Measurements from ENCODE around the gene WDR86.
A peak's percentile ranks its signal among the peaks of the same experiment; 100 is the strongest.

Gene WDR86

DNA sequence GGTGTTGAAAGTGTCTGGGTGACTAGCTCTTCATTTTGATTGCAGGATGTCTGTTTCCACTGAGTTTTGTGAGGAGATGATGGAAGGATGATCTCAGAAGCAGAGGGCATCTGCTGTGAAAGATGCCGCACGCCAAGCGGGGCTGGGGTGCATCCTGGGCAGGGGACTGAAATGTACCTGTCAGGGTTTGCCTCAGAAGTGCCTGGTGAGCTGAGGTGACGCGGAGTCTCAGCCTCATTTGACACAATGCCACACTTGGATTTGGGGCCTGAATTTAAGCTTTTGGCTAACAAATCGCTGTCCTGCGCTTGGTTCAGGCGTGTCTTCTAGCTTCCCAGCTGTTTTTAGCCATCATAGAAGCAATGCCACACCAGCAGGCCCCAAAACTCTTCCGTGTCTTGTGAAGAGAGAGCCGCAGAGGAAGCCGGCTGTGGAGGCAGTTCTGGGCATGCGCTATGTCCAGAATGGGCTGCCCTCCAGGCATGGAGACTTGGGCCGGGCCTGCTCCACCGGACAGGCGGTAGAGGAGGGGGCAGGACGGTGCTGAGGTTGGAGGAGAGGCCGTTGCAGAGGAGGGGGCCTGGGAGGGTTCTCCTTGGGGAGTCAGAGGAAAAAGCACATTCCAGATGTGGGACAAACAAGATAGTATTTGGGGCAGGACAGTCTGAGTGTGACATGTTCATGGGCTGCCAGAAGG is 31.2 kb downstream of the WDR86 start:
- DNase-seq (ENCODE audit: low read depth) = no peak

- no peak for DNase-seq (ENCODE audit: low read depth)
Observed at GRCh38 chr7:151378011-151378410, 31.8 kb downstream of the WDR86 start.

DNA sequence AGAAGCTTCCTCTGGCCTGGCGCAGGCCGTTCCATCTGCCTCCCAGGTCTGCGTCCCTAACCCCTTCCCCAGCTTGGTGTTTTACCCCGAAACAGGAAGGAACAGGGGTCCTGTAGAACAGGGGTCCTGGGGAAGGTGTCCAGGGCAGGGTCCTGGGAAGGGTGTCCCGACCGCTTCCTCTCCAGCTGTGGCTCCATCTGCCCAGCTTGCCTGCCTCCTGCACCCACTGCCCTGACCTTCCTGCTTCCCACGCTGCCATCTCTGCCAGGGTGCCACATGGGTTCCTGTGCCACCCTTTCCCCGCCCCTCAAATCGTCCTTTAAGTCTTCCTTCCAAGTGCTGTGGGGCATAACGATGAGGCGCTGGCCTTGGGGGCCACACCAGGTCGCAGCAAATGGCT is 32.4 kb downstream of the WDR86 start:
- DNase-seq (ENCODE audit: low read depth) = no peak

DNA sequence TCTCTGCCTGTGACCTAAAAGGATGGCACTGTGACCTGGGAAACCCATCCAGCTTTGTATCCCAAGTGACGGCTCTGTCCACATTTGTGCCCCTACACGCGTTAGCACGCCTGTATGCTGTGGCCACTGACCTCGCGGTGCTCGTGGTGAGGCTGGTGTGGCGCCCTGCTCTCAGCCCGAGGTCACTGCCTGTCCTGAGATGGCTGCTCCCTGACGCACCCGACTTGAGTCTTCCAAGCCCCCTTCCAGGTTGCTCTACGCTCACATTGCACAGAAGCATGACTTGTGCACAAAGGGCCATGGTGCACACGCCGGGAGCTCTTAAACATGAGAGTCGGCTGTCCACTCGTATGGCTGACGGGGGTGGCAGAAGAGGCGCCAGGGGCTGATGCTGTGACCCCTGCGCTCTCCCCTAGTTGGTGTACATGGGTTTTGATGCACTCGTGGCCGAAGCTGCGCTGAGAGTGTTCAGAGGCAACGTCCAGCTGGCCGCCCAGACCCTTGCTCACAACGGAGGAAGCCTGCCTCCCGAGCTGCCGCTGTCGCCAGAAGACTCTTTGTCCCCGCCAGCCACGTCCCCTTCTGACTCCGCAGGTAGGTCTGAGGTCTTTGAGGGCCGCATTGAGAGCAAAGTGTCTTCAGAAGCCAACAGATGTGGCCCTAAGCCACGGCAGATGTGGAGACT is 33.5 kb downstream of the WDR86 start:
- DNase-seq (ENCODE audit: low read depth) = no peak

DNA sequence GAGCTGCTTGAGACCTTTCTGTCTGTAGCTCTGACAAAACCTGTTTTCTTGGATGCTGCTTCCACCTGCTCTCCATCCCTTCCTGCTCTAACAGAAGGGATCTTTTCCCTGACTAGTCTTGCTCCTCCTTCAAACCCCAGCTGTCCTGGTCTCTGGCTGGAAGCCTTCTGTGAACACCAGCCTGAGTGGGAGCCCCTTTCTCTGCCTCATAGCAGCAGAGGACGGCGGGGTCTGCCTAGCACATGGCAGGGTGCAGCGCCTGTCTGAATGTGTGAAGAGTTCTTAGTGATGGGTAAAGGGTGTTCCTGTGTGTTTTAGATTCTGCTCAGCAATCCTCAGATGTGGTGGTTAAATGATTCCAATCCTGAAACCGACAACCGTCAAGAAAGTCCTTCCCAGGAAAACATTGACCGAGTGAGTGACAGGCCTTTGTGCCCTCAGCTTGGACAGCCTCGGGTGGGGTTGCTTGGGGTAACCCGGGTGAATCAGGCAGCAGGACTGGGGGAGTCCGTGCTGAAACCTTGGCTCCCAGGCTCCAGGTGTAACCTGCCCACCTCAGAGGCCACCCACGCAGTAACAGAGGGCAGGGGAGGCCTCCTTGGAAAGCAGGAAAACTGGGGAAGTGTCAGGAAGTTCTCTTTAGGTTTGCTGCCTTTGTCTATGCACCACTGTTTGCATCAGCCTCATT is 34.2 kb downstream of the WDR86 start:
- no peak for DNase-seq (ENCODE audit: low read depth)

DNA sequence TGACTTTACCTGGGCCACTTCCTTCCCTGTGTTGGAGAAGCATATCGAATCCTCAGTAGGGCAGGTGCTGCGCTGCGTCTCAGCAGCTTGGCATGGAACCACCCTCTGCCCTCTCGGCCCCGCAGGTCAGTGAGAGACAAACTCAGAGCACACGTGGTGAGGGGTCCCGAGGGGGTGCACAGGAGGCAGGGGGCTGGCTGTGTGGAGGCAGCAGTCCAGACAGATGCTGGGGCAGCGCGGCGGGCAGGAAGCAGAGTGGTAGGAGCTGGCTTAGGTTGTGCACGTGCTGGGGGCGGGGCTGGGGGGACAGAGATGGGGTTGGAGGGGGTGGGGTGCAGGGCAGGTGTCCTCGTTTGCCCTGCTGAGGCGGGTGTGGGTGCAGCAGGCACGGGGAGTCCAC is 35.1 kb downstream of the WDR86 start:
- DNase-seq (ENCODE audit: low read depth) = no peak

- DNase-seq (ENCODE audit: low read depth) = no peak
Observed at GRCh38 chr7:151374139-151374538, 35.7 kb downstream of the WDR86 start.

GRCh38 chr7:151373599-151373998 is 36.2 kb downstream of the WDR86 start:
- no peak for DNase-seq (ENCODE audit: low read depth)

DNA sequence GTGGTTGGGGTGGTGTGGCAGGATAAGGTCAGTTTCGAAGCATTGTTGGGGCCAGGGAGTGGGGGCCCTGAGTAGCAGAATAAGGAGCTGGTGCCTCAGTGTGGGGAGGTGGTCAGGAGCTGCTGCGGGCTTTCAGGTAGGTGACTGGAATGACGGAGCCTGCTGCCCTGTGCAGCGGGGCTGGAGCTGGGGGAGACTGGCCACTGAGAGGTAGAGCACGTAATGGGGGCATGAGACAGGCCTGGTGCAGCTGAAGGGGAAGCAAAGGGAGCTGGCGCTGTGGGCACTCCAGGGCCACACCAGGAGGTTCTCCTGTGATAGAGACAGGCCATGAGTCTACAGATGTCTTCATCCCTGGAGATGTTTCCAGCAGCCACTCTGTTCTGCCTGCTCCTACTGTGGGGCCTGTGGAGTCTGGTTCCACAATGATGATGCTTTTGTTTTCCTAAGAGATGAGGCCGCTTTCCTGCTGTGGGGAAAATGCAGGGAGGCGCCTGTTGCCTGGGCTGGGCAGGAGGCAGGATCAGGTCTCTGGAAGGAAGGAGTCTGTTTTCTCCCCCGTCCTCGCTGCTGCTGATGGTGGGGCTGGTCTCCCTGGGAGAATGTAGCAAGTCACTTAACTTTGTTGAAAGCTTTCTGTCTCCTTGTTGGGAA is 37.1 kb downstream of the WDR86 start:
- no peak for DNase-seq (ENCODE audit: low read depth)

DNA sequence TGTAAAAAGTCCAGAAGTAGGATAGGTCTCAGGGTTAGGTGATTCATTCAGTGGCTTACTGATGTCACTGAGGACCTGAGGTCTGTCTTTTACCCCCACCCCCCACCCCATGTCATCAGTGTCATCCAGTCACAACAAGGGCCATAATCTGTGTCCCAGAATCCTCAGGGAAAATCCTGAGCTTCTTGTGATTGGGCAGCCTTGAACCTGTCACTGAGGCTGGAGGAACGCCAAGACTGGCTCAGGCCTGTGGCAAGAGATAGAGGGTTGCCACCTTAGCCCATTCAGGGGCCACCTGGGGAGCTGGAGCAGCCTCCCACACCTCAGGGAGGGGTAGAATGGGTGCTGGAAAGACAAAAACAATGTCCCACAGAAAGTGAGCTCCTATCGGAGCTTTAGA is 38.6 kb downstream of the WDR86 start:
- no peak for DNase-seq (ENCODE audit: low read depth)

DNA sequence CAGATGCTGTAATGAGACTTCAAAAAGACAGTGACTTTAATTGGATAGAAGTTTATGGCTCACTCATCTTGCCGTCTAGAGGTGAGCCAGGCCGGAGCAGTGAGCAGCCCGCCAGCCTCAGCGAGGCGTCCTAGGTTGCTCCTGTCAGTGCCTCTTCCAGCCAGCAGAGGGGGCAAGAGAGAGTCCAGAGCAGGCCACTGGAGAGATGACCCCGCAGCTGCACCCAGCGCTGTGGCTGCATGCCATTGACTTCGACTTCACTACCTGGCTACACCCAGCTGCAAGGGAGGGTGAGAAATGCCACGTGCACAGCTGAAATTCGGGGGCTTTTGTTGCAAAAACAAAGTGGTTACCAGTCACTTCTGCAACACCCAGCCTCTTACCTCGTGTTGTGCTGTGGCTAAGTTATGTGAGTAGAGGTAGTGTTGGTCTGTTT is 41.7 kb downstream of the WDR86 start:
- peak; percentile 68 for DNase-seq (ENCODE audit: low read depth)

GRCh38 chr7:151367284-151367683 is 42.6 kb downstream of the WDR86 start:
- no peak for DNase-seq (ENCODE audit: low read depth)

- DNase-seq (ENCODE audit: low read depth) = no peak
Observed at GRCh38 chr7:151366880-151367222, 43.0 kb downstream of the WDR86 start.

DNA sequence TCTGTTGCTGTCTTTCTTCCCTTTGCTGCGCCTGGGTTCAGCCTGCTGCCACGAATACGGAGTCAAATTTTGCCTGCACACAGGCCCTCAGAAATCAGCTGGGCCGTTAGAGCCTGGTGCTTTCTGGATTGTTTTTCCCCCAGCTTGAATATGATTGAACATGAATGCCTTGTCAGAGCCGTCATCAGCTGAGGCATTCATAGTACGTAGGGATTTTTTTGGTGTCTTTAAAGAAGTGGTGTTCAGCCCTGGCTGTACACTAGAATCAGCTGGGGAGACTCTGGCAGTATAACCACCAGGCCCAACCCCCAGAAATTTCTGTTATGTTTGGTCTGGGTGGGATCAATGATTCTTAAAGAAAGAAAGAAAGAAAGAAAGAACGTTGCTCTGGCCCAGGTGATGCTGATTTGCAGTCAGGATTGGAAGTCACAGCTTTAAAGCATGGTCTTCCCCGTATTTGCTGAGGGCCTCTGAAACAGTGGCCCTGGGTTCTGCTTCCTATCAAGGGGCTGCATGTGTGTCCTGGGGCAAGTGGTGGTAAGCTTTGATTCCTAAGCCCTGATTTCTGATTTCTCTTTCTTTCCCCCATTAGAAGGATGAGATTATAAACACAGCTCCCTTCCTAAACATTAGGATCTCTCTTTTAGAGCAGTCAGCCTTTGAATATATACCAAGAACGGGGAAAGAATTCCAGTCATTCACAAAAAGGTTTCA is 43.5 kb downstream of the WDR86 start:
- DNase-seq (ENCODE audit: low read depth) = no peak

GRCh38 chr7:151363182-151363581 is 46.7 kb downstream of the WDR86 start:
- no peak for DNase-seq (ENCODE audit: low read depth)

DNA sequence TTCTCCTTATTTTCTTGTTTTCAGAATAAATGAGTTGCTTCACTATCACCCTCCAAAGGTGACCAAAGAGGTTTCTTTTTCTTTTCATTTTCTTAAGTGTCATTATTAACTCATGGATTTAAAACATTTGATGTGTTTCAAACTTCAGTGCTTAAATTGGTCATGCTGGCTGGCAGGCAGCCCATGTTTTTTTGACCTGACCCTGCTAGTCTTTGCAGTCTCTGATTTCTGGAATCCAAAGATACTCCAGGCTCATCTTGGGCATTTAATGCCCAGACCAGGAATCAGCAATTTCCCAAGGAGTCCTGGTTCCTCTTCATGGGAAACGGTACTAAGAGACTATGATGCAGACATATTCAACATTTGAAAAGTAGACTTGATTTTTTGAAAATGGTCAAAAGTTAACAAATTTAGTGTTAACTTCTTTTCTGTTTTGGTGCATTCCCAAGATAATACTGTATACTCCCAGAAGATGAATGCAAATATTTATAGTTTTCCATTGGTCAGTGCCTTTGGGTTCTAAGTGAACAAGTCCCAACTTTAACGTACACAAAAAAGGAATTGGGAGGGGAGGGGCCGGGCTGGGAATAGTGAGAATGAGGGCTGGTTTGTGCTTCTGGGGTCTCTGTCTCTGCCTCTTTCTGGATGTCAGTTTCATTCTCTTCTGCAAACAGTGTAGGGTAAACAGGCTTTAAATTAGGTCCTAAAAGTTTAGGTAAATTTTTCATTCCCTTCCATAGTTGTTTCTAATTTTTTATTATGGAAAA is 48.5 kb downstream of the WDR86 start:
- DNase-seq (ENCODE audit: low read depth) = no peak

DNA sequence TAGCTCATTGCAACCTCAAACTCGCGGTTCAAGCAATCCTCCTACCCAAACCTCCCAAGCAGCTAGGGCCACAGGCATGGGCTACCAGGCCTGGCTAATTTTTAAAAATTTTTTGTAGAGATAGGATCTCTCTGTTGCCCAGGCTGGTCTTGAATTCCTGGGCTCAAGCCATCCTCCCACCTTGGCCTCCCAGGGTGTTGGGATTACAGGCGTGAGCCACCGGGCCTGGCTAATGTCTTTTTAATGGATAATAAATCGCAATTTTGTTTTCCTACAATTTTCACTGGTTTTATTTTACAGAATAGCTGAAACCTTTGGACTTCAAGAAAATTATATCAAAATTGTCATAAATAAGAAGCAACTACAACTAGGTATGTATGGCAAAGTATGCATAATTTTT is 57.3 kb downstream of the WDR86 start:
- DNase-seq (ENCODE audit: low read depth) = no peak

GRCh38 chr7:151351967-151352366 is 57.9 kb downstream of the WDR86 start:
- DNase-seq (ENCODE audit: low read depth) = peak; percentile 22

- DNase-seq (ENCODE audit: low read depth) = peak; percentile 27
Observed at GRCh38 chr7:151351027-151351426, 58.8 kb downstream of the WDR86 start.

- no peak for DNase-seq (ENCODE audit: low read depth)
Observed at GRCh38 chr7:151349507-151349853, 60.4 kb downstream of the WDR86 start.

- DNase-seq (ENCODE audit: low read depth) = no peak
Observed at GRCh38 chr7:151348970-151349369, 60.9 kb downstream of the WDR86 start.

DNA sequence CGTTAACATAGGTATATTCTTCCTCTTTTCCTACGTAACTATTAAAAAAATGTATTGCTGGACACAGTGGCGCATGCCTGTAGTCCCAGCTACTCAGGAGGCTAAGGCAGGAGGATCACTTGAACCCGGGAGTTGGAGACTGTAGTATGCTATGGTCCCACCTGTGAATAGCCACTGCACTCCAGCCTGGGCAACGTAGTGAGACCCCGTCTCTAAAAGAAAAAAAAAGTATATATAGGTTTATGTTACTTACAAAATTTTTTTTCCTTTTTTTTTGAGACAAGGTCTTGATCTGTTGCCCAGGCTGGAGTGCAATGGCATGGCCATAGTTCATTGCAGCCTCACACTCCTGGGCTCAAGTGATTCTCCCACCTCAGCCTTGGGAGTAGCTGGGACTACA is 62.6 kb downstream of the WDR86 start:
- no peak for DNase-seq (ENCODE audit: low read depth)
